Measurements from ENCODE around the gene ERC2. TPM values are rescaled to one million over a fixed set of nuclear protein-coding genes. Genes with fewer than 3 reads are reported as not detected.
A peak's percentile ranks its signal among the peaks of the same experiment; 100 is the strongest.

The ERC2 gene
- total RNA-seq, 1 experiment from 2014 or later: not detected

DNA sequence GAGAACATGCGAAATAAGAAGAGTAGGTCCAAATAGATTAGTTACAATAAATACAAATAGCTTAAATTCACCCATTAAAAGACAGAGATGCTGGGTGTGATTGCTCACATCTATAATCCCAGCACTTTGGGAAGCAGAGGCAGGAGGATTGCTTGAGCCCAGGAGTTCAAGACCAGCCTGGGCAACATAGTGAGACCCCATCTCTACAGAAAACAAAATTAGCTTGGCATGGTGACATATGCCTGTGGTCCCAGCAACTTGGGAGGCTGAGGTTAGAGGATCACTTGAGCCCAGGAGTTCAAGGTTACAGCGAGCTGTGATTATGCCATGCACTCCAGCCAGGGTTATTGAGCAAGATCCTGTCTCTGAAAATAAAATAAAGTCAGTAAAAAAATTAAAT, 872.1 kb downstream of the ERC2 start:
- no peak for DNase-seq (ENCODE audit: low spot score)

DNA sequence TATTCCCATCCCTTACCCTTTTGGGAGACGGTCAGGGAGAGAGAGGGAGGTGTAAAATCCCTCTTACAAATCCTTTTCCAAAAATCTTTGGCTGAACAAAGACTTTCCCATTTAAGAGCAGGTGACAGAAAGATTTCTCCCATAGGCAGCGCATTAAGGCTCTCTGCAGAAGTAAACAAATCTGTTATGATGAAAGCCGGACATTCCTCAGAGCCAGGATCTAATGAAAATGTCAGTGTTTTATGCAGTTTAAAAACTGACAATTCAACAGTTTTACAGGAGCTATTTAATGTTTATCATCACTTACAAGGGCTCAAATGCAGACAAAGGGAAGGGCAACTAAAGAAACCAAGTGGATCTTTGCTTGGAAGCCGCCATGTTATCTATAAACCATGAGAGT, 872.8 kb downstream of the ERC2 start:
- no peak for DNase-seq (ENCODE audit: low spot score)

DNA sequence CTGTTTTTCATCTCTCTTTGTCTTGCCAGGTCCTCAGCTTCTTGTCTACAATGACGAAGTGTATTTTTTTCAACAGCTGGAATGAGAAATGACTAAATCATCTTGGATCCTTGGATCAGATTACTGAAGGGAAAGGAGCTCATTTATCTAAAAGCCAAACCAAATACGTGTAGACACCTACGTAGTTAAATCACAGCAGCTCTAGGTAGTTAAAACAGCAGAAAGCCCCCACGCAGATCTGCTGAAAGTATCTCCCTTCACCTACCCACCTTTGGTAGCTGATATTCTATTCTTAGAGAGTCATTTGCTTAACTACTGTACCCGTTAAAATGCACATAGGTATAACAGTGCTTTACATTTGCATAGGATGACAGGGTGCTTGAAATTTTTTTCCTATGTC, 875.7 kb downstream of the ERC2 start:
- DNase-seq (ENCODE audit: low spot score): no peak

DNA sequence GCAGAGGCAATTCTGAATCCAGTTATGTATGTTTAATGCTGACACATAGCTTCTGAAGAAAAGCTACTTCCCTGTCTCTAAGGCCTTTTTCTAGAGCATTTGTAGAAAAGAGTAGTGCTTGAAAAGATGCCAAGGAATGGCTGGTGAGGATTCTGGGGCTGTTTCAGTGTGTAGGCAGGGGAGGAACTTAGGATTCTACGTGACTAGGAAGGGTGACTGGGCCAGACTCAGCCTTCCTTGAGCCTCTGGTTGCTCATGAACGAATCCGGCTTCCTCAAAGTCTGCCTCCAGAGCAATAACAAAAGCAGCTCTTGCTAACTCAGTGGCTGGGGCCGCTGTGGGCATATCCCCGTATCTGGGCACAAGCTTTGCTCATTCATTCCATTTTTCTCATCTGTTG, 876.4 kb downstream of the ERC2 start:
- DNase-seq (ENCODE audit: low spot score): no peak

GRCh38 chr3:55588146-55588765, 880.0 kb downstream of the ERC2 start:
- DNase-seq (ENCODE audit: low spot score): no peak

- no peak for DNase-seq (ENCODE audit: low spot score)
Observed at GRCh38 chr3:55585856-55586255, 882.4 kb downstream of the ERC2 start.

DNA sequence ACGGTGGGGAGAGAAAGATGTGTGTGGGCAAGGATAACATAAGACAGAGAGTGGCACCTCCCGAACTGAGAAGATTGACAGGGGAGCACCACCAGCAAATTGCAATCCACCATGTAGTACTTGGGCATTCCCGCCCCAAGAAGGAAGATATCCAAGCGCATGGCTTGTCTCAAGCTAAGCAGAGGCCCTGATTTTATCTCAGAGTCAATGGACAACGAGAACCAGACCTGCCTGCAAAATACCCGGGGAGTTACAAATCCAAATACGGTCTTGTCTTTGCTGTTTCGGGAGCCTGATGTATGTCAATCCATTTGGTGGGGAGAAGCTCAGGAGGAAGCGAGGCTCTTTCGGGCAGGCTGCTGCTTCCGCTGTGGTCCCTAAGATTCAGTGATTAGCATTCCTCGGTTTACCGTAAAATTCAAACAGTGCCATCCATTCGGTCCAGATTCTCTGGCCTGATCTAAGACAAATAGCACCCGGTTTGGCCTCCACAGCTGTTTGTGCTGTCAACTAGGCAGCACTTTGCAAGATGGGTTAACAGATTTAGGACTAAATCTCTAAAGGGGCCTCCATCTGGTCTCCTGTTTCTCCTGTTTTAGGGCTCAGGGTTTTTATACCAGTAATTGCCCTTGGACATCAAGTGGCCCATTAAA, 883.4 kb downstream of the ERC2 start:
- no peak for DNase-seq (ENCODE audit: low spot score)

- DNase-seq (ENCODE audit: low spot score): no peak
Observed at GRCh38 chr3:55584030-55584429, 884.2 kb downstream of the ERC2 start.

GRCh38 chr3:55583475-55583874, 884.8 kb downstream of the ERC2 start:
- DNase-seq (ENCODE audit: low spot score): no peak

- no peak for DNase-seq (ENCODE audit: low spot score)
Observed at GRCh38 chr3:55579496-55579895, 888.8 kb downstream of the ERC2 start.

GRCh38 chr3:55576621-55577388, 891.5 kb downstream of the ERC2 start:
- no peak for DNase-seq (ENCODE audit: low spot score)

GRCh38 chr3:55574671-55575070, 893.6 kb downstream of the ERC2 start:
- no peak for DNase-seq (ENCODE audit: low spot score)

- DNase-seq (ENCODE audit: low spot score): no peak
Observed at GRCh38 chr3:55572816-55573215, 895.5 kb downstream of the ERC2 start.

DNA sequence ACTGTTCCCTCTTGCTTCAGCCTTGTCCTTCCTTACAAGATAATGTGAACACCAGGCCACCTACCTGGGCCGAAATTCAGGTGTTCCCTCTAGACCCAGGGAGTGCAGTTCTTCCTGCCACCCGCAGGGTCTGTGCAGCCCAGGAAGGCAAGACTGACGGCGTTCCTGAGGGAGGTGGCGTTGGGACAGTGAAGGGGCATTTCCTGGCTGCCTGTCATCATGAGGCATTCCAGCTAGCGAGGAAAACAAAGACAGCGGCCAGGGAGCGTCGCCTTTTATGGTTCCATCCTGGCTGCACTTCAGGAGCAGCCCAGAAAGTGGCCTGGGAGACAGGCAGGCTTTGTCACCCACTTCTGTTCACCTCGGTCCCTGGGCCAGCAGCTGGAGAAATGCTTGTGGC, 896.4 kb downstream of the ERC2 start:
- DNase-seq (ENCODE audit: low spot score): peak; percentile 32

DNA sequence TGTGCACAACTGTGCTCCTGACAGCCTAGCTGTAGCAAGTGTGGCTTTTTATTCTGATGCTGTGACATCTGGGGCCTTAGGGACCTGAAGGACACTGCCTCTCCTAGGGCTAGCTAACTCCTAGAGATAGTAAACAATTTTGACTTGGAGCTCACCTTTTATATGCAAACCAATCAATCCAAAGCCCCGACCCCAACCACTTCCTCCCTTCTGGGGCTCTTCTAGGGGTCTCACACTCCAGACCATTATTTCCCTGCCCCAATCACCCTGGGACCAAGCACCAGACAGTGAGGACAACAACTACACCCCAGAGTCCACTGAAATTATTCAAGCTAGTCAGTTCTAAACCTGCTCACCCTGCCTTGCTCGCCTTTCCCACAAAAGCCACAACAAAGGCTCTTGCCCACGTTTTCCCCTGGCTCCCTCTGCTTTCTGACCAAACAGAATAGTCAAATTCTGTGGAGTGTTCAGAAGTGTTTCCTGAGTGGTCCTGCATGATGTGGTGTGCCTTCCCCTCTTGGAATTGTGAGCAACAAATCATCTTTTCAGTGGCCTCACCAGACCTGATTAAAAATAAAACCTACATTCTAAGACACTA, 897.0 kb downstream of the ERC2 start:
- DNase-seq (ENCODE audit: low spot score): no peak

DNA sequence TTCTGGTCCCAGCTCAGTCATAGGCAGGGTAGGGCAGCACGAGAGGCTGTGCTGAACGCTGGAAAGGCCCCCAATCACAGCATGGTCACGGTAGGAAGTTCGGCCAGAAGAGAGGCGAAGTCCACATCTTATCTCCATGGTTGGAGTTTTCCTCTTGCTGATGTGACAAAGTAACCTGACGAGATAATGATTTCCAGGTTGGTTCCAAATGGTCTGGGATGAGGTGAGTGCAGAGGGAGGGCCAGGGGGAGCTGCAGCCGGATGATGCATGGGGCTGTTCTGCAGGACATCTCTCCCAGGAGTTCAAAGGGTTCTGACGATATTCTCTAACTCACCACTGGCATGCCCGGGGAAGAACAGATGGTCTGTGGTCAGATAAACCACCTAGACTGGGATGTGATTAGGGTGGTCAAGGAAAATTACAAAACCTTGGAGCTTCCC, 898.0 kb downstream of the ERC2 start:
- DNase-seq (ENCODE audit: low spot score): no peak

DNA sequence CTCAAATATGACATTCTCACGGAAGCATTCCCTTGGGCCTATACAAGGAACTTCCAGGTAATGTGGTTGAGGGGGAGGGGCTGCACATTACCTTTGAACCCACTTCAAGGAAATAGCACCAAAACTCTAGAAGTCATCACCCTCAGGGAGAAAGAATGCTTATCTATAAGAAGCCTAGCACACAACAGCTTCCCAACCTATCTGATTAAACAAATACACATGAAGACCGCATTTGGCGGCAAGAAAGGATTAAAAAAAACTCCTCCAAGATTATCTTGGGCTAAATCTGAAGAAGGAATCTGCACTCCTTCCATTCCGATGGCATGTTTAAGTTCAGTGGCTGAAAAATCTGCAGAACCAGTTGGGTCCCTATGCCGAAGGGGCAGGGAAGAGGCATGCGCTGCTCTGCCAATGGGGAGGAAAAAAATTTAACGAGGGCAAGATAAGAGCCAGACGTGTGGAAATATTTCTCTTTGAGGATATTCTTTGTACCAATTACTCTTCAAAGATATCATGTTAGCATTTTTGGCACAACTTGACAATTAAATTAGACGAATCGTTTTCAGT, 899.2 kb downstream of the ERC2 start:
- peak; percentile 31 for DNase-seq (ENCODE audit: low spot score)

GRCh38 chr3:55567615-55568014, 900.7 kb downstream of the ERC2 start:
- no peak for DNase-seq (ENCODE audit: low spot score)

- DNase-seq (ENCODE audit: low spot score): no peak
Observed at GRCh38 chr3:55567121-55567520, 901.1 kb downstream of the ERC2 start.

GRCh38 chr3:55565521-55565920, 902.7 kb downstream of the ERC2 start:
- no peak for DNase-seq (ENCODE audit: low spot score)

- no peak for DNase-seq (ENCODE audit: low spot score)
Observed at GRCh38 chr3:55564726-55565125, 903.5 kb downstream of the ERC2 start.

GRCh38 chr3:55562700-55563099, 905.6 kb downstream of the ERC2 start:
- no peak for DNase-seq (ENCODE audit: low spot score)
